ENCODE data around the gene HEPN1.

HEPN1 gene

DNA sequence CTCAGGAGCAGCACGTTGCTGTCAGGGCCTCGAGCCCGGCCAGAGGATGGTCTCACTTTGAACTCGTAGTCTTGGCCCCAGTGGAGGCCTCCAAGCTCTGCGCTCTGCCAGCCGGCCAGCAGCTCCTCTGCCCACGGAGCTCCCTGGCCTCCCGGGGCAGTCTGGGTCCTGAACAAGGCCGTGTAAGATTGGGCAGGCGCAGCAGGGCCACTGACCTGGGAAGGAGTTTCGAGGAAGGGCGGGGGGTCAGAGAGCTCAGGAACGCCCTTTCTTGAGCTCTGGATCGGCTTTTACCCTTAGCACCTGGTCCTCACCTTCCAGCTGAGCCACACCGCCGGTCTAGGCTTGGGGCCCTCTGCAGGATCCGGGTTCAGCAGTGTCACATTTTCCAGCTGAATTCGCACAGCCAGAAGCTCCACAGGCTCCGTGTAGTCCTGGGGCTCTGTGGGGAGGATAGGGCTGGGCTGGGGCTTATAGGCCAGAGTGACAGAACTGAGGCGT is 23.5 kb upstream of the HEPN1 start:
- POLR2A ChIA-PET = no interaction called here

DNA sequence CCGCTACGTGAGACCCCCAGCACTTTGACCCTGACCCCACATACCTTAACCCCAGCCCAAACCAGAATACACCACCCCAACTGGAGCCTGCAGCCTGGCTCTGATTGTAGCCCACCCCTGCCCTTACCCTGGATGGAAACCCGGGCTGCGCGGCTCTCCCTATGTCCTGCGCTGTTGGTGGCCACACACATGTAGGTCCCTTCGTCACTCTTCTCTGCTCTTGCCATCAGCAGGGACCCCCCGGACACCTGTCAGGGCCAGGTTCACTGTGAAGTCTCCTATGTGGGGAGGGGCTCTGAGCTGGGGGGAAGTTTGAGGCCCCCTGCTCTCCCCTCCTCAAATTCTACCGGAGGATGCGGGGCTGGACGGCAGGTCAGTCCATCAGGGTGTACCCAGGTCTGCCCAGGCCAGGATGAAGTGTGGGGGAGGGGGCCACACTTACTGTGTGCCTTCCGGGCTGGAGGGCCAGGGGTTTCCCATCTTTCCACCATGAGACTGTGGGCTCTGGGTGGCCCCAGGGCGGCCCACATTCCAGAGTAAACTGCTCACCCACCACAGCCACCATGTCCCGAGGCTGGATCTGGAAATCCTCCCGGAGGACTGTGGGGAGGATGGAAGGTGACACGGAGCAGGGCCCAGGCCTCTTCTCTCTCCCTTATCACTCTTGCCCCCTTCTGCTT is 22.8 kb upstream of the HEPN1 start:
- H3K9me3 ChIP-seq (ENCODE audit: control insufficient read depth, insufficient read depth, low read depth, low read length) = no peaks in the 10 kb centered on the region
- no peaks in the 10 kb centered on the region for H3K36me3 ChIP-seq (ENCODE audit: control insufficient read depth in 2 of 2, insufficient read depth in 1 of 2, low read length in 2 of 2)
- TF ChIP-seq KLF7 (tag by site-specific recombination; IDR thresholded peaks at IDR 0.05; ENCODE audit: borderline replicate concordance) (no peak), ZNF138 (tag by site-specific recombination; IDR thresholded peaks at IDR 0.05; ENCODE audit: borderline replicate concordance) (no peak), RBAK (tag by site-specific recombination; IDR thresholded peaks at IDR 0.05) (no peak), ZNF510 (tag by site-specific recombination; IDR thresholded peaks at IDR 0.05; ENCODE audit: insufficient replicate concordance) (no peak), ZNF19 (tag by site-specific recombination; IDR thresholded peaks at IDR 0.05; ENCODE audit: low read depth) (no peak), ZNF48 (tag by site-specific recombination; IDR thresholded peaks at IDR 0.05) (no peak), ZNF433 (tag by site-specific recombination; IDR thresholded peaks at IDR 0.05; ENCODE audit: low read depth) (no peak), ZNF514 (tag by site-specific recombination; IDR thresholded peaks at IDR 0.05) (no peak), SCRT1 (tag by site-specific recombination; IDR thresholded peaks at IDR 0.05; ENCODE audit: borderline replicate concordance) (no peak), SP7 (tag by site-specific recombination; IDR thresholded peaks at IDR 0.05) (no peak), REPIN1 (tag by site-specific recombination; IDR thresholded peaks at IDR 0.05; ENCODE audit: low read depth) (no peak), SCRT2 (tag by site-specific recombination; IDR thresholded peaks at IDR 0.05) (no peak), ZNF426 (tag by site-specific recombination; IDR thresholded peaks at IDR 0.05) (no peak), ZNF404 (tag by site-specific recombination; IDR thresholded peaks at IDR 0.05) (no peak)
- TF ChIP-seq, protein P1, sequence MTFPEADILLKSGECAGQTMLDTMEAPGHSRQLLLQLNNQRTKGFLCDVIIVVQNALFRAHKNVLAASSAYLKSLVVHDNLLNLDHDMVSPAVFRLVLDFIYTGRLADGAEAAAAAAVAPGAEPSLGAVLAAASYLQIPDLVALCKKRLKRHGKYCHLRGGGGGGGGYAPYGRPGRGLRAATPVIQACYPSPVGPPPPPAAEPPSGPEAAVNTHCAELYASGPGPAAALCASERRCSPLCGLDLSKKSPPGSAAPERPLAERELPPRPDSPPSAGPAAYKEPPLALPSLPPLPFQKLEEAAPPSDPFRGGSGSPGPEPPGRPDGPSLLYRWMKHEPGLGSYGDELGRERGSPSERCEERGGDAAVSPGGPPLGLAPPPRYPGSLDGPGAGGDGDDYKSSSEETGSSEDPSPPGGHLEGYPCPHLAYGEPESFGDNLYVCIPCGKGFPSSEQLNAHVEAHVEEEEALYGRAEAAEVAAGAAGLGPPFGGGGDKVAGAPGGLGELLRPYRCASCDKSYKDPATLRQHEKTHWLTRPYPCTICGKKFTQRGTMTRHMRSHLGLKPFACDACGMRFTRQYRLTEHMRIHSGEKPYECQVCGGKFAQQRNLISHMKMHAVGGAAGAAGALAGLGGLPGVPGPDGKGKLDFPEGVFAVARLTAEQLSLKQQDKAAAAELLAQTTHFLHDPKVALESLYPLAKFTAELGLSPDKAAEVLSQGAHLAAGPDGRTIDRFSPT (tag by site-specific recombination; IDR thresholded peaks at IDR 0.05) = no peak
- H3K27ac ChIP-seq (ENCODE audit: extremely low read depth, low read depth, low read length) = no peak overlapping the region
- H3K4me1 ChIP-seq (ENCODE audit: control insufficient read depth, insufficient read depth, low read length) = no peaks in the 10 kb centered on the region
- CTCF ChIA-PET = interaction anchor here (0.5 kb wide), 1 partner anchor 10 kb away, joined by 3 read pairs; no protein-coding TSS in a partner anchor
- POLR2A ChIA-PET = no interaction called here
- no peak overlapping the region for H3K4me3 ChIP-seq (ENCODE audit: low read depth, low read length)

More for the DNA sequence above, 23.5 kb upstream of the HEPN1 start:
- no peaks in the 10 kb centered on the region for H3K36me3 ChIP-seq (ENCODE audit: control insufficient read depth in 2 of 2, insufficient read depth in 1 of 2, low read length in 2 of 2)
- no peaks in the 10 kb centered on the region for H3K4me1 ChIP-seq (ENCODE audit: control insufficient read depth, insufficient read depth, low read length)
- TF ChIP-seq ZNF132 (tag by site-specific recombination; IDR thresholded peaks at IDR 0.05; ENCODE audit: borderline replicate concordance) = no peak
- TF ChIP-seq, protein P2, sequence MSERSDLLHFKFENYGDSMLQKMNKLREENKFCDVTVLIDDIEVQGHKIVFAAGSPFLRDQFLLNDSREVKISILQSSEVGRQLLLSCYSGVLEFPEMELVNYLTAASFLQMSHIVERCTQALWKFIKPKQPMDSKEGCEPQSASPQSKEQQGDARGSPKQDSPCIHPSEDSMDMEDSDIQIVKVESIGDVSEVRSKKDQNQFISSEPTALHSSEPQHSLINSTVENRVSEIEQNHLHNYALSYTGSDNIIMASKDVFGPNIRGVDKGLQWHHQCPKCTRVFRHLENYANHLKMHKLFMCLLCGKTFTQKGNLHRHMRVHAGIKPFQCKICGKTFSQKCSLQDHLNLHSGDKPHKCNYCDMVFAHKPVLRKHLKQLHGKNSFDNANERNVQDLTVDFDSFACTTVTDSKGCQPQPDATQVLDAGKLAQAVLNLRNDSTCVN (tag by site-specific recombination; optimal IDR thresholded peaks at IDR 0.05) = no peak
- TF ChIP-seq ZSCAN23 (tag by site-specific recombination; IDR thresholded peaks at IDR 0.05) = no peak
- no peak for TF ChIP-seq ZEB2 (tag by site-specific recombination; IDR thresholded peaks at IDR 0.05)
- TF ChIP-seq ZSCAN16 (tag by site-specific recombination; IDR thresholded peaks at IDR 0.05) = no peak
- TF ChIP-seq ZIC2 (tag by site-specific recombination; IDR thresholded peaks at IDR 0.05) = peak; percentile 39; the same call in 1 of the 2 replicates
- TF ChIP-seq, protein P3, sequence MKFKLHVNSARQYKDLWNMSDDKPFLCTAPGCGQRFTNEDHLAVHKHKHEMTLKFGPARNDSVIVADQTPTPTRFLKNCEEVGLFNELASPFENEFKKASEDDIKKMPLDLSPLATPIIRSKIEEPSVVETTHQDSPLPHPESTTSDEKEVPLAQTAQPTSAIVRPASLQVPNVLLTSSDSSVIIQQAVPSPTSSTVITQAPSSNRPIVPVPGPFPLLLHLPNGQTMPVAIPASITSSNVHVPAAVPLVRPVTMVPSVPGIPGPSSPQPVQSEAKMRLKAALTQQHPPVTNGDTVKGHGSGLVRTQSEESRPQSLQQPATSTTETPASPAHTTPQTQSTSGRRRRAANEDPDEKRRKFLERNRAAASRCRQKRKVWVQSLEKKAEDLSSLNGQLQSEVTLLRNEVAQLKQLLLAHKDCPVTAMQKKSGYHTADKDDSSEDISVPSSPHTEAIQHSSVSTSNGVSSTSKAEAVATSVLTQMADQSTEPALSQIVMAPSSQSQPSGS (tag by site-specific recombination; IDR thresholded peaks at IDR 0.05; ENCODE audit: low read depth) = no peak
- no peak for TF ChIP-seq GLIS2 (tag by site-specific recombination; IDR thresholded peaks at IDR 0.05)
- no peaks in the 10 kb centered on the region for H3K9me3 ChIP-seq (ENCODE audit: control insufficient read depth, insufficient read depth, low read depth, low read length)
- H3K27ac ChIP-seq (ENCODE audit: extremely low read depth, low read depth, low read length) = no peak overlapping the region
- H3K4me3 ChIP-seq (ENCODE audit: low read depth, low read length) = no peak overlapping the region
- CTCF ChIA-PET = interaction anchor here (0.5 kb wide), 1 partner anchor 10 kb away, joined by 3 read pairs; no protein-coding TSS in a partner anchor
